Limb (tissue), 2 donors: ENCODE measurements around the gene ETV3L.
"Not testable (repeated sequence)": the region's sequence is repeated elsewhere in the genome, so short reads cannot be mapped to it uniquely, and the experiment has no call there.

Experiments used
- DNase-seq, 2 donors: peaks; one replicate each; pipeline ENCODE4 v3.0.0-alpha.2; 2016; ENCODE audit errors: extremely low spot score in 2 of 2

ETV3L gene

GRCh38 chr1:157105298-157105987 lies 5.8 kb upstream of the ETV3L start:
- DNase-seq = peak in 1 of 2 donors; percentile 18

DNA sequence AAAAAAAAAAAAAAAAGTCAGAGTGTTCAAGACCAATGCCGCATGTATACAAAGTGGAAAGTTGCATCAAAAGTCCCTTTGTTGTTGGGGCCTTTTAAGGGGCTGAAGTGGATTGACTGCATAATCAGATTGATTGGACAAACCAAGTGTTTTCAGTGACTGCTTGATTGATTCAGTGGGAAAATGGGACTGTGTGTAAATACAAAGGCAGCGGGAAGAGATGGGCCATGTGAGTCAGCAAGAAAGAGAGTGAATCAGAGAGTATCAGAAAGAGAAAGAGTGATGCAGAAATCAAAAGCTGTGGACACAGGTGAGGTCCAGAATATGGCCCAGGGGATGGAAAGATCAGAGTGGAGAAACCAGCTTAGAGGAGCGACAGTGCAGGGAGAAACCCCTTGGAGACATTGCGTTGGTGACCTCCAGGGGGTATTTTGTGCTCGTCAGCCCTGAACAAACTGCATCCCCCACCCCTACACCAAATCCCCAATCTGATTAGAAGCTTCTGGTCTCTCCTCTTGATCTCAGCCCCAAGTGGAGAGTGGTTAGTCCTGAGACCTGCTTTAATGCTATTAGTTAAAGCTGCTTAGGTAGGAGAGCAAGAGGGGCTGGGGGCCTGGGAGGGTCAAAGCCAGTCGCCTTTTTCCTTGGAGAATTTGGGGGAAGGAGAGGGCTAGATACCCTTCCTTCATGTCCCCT lies 5.1 kb upstream of the ETV3L start:
- DNase-seq = no peak

GRCh38 chr1:157103268-157103667 lies 3.7 kb upstream of the ETV3L start:
- no peak for DNase-seq

GRCh38 chr1:157101149-157101548 lies 1.5 kb upstream of the ETV3L start:
- no peak for DNase-seq

- DNase-seq = not testable (repeated sequence)
Measured at GRCh38 chr1:157098987-157099632, 498 bp downstream of the ETV3L start.

DNA sequence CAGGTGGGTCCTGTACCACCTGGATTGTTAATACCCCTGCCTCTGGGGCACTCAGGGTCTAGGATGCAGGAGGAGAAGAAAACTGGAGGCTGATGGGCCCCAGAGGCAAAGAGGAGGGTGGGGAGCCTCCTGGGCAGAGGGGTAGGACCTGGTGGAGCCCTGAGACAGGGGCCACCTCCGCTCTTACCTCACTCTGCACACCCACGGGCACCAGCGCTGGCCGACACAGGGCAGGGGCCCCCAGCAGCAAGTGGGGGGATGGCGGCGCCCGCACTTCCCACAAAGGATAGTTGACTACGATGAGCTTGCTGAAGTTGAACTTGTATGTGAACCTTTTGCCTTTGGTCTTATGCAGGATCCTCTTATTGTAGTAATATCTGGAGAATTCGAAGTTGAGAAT lies 1.1 kb downstream of the ETV3L start:
- DNase-seq = no peak

- DNase-seq = no peak
Measured at GRCh38 chr1:157097692-157098091, 1.9 kb downstream of the ETV3L start.

DNA sequence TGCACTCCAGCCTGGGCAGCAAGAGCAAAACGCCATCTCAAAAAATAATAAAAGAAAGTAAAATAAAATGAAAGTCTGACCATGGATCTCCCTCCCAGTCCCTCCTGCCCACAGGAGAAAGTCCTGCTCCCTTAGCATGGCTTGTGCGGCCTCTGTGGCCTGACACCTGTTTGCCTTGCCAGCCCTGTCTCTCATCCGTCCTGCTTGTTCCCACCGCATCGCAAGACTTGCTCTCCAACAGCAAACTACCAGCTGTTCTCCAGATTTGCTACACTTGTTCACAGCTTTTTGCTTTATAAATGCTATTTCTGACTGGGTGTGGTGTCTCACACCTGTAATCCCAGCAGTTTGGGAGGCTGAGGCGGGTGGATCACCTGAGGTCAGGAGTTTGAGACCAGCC lies 2.7 kb downstream of the ETV3L start:
- DNase-seq = no peak

DNA sequence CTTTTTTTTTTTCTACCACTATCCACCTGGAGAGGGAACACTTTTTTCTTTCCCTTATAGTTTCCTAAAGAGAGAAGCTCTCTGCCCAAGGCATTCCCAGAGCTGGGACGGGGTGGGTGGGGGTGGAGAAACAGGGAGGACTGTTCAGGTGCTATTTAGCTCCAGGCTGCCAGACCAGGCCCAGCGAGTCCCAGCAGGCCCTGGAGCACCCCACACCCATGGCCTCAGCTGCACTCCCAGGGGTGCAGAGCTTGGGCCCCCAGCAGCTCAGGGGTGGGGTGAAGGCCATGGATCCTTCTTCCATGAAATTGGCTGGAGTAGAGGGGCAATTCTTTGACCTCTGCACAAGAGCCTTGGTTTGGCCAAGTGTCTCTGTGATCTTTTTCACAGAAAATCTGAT lies 4.1 kb downstream of the ETV3L start:
- no peak for DNase-seq

DNA sequence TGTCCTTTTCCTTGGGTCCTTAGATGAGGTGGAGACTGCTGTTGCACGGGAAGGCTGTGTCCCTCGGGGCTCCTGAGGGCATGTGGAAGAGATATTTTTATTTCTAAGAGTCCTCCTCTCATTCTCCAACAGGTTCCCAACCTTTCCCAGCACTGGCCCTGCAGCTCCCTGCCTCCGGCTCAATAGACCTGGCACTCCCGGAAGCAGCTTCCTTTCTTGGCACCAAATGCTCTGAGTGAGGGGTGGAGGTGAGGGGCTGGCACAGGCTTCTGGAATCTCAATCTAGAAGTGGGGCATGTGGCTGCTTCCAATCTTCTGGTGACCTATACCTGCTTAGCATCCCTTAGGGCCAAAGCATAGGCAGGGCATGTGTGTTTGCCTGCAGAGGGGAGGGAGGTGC lies 4.5 kb downstream of the ETV3L start:
- DNase-seq = no peak

- DNase-seq = no peak
Measured at GRCh38 chr1:157092831-157093230, 6.8 kb downstream of the ETV3L start.

GRCh38 chr1:157091668-157092273 lies 7.8 kb downstream of the ETV3L start:
- no peak for DNase-seq

GRCh38 chr1:157091186-157091585 lies 8.4 kb downstream of the ETV3L start:
- no peak for DNase-seq

- no peak for DNase-seq
Measured at GRCh38 chr1:157090771-157091170, 8.8 kb downstream of the ETV3L start.

GRCh38 chr1:157090196-157090647 lies 9.4 kb downstream of the ETV3L start:
- peak; percentile 91 for DNase-seq

DNA sequence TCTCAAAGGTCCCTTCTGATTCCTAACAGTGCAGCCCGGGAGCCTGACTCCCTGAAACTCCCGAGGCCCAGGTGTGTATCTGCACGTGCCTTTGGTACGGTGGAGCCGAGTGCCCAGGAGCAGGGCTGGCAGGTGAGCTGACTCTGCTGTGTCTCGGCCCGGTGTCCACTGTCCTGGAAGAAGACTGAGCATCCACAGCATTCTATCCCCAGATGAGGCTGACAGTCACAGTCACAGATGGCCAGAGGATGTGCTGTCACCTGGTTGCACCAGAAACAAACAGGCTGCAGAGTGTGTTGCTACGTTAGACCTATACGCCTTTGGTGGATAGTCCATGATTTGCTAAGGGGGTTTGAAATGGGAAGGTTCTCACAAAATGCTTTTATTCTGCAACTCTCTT lies 9.8 kb downstream of the ETV3L start:
- no peak for DNase-seq

- no peak for DNase-seq
Measured at GRCh38 chr1:157088607-157089006, 11.0 kb downstream of the ETV3L start.

GRCh38 chr1:157087030-157087429 lies 12.6 kb downstream of the ETV3L start:
- DNase-seq = no peak

- no peak for DNase-seq
Measured at GRCh38 chr1:157086299-157086698, 13.3 kb downstream of the ETV3L start.

- DNase-seq = no peak
Measured at GRCh38 chr1:157085421-157085820, 14.2 kb downstream of the ETV3L start.

DNA sequence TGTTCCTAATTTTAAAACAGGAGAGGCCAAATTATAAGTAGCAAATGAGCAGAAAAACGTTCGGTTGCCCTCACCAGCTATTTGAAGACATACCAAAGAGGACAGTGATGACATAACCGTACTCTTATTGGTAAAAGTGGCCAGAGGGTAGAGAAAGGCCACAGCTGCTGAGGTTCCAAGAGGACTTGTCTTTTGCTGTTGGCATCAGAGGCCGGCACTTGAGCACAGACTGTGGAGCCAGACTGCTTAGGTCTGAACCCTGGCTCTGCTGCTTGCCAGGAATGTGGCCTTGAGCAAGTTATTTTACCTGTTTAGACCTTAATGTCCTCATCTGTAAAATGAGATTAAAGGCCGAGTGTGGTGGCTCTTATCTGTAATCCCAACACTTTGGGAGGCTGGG lies 14.9 kb downstream of the ETV3L start:
- no peak for DNase-seq

GRCh38 chr1:157081707-157082106 lies 17.9 kb downstream of the ETV3L start:
- no peak for DNase-seq
